ENCODE data around the gene KIF18B. TPM values are rescaled to one million over a fixed set of nuclear protein-coding genes. Genes with fewer than 3 reads are reported as not detected.
A peak's percentile ranks its signal among the peaks of the same experiment; 100 is the strongest.

The KIF18B gene
- total and polyA plus RNA-seq, 10 of the 15 experiments (the other 5 are each of a cell fraction or from before 2014, with no cell fraction given), result 2.8 to 46.2 (median 20.5) TPM

DNA sequence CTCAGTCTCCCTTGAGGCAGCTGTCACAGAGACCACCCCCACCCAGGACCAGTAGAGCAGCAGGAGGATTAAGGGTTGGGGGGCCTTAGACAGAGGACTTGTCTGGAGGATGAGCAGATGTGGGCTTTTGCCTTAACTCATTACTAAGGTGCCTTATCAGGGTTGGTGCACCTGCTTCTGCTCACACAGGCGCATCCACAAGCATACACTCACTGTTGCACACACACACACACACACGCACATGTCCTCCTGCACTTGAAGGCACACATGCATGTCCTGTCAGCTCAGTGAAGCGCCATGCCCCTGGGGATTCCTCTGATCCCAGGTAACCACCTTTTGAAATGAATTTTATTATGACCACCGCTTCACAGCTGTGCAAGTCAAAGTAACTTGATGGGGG lies 33.4 kb downstream of the KIF18B start:
- in situ Hi-C loops (cut with MboI) (no loop called here), intact Hi-C loops (cut with micrococcal nuclease; ENCODE audit: unreplicated experiment) (no loop called here)
- FAIRE-seq, result no peak
- ChIA-PET SMC1A (ENCODE audit: uncharacterized antibody, unreplicated experiment) (no interaction called here), CTCF (interaction anchor here (0.6 kb wide), 1 partner anchor 202 kb away, joined by 4 read pairs; no protein-coding TSS in a partner anchor), RAD21 (ENCODE audit: unreplicated experiment) (interaction anchor here (1.1 kb wide), 1 partner anchor 14 kb away, joined by 3 read pairs; no protein-coding TSS in a partner anchor), POLR2A (no interaction called here)
- TF ChIP-seq NR2C2 (IDR thresholded peaks at IDR 0.05; ENCODE audit: borderline replicate concordance, control insufficient read depth, insufficient read length, low read depth), result no peak
- TF ChIP-seq NBN (IDR thresholded peaks at IDR 0.05), result no peak
- TF ChIP-seq BHLHE40 (IDR thresholded peaks at IDR 0.05; ENCODE audit: borderline replicate concordance in 1 of 2, low read depth in 2 of 2, low read length in 1 of 2), result peak in 1 of 2 experiments; percentile 13; a peak in 1 of 4 replicates
- TF ChIP-seq NFIC (IDR thresholded peaks at IDR 0.05; ENCODE audit: low read depth, low read length), result no peak
- no peak for TF ChIP-seq NR2F1 (conservative IDR thresholded peaks at IDR 0.05)
- no peak overlapping the region for H3K9ac ChIP-seq (ENCODE audit: control insufficient read depth, insufficient read depth, low read length)
- no peaks in the 10 kb centered on the region for H3K79me2 ChIP-seq (ENCODE audit: control insufficient read depth, insufficient read depth, low read length)
- BruUV-seq (replicated peaks), result no TSS peak
- H4K20me1 ChIP-seq (ENCODE audit: control insufficient read depth, insufficient read depth), result no peaks in the 10 kb centered on the region
- H3K4me2 ChIP-seq (ENCODE audit: control insufficient read depth, insufficient read depth), result no peak overlapping the region
- no peak for DNase-seq (ENCODE audit: low read depth, low spot score)
- no peaks in the 10 kb centered on the region for H3K9me3 ChIP-seq (replicated peaks; ENCODE audit: control insufficient read depth, insufficient read depth, low read length)
- H3K4me1 ChIP-seq (ENCODE audit: control insufficient read depth, insufficient read depth, low read length), result peaks cover 6% of the 10 kb centered on the region
- ATAC-seq, result no peak
- WGBS (ENCODE audit: insufficient coverage, insufficient replicate concordance, low lambda C conversion rate, missing lambda C conversion rate), result 5% methylated on average over 4 of the region's 4 CpGs
- H3K36me3 ChIP-seq (ENCODE audit: control insufficient read depth in 2 of 2, insufficient read depth in 2 of 2, low read length in 1 of 2), result no peaks in the 10 kb centered on the region
- H3K4me3 ChIP-seq, result no peak overlapping the region
- H2AFZ ChIP-seq (ENCODE audit: control insufficient read depth, low read depth, low read length), result no peak overlapping the region
- no peak overlapping the region for H3K27ac ChIP-seq (ENCODE audit: control insufficient read depth, insufficient read depth)
- no peaks in the 10 kb centered on the region; a peak in 3 of 4 replicates for H3K27me3 ChIP-seq (replicated peaks in 1 of 2; ENCODE audit: control insufficient read depth in 2 of 2, insufficient read depth in 2 of 2, low read length in 1 of 2)

DNA sequence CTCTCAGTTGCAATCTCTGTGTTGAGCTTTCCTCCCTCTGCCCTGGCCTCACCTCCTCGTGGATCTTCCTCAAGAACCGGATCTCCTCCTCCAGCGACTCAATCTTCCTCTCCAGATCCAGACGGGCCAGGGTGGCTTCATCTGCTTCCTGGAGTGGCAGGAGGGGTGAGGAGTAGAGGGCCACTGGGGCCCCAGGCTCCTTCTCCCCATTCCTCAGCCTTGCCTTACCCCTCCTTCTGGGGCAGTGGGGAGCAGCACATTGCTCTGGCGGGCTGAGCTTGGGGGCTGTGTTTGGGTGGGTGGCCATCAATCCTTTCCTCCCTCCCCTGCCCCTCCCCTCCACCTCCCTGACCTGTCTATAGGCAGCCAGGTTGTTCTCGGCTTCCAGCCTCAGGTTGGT lies 33.9 kb downstream of the KIF18B start:
- FAIRE-seq (no peak), DNase-seq (ENCODE audit: low read depth, low spot score) (no peak), ATAC-seq (no peak)
- CTCF ChIA-PET, result interaction anchor here (0.6 to 1.2 kb wide), 3 partner anchors 8 to 202 kb away, joined by 3 to 4 read pairs (median 4); no protein-coding TSS in a partner anchor
- no peak overlapping the region for H3K4me3 ChIP-seq
- H3K79me2 ChIP-seq (ENCODE audit: control insufficient read depth, insufficient read depth, low read length), result no peaks in the 10 kb centered on the region
- H3K4me1 ChIP-seq (ENCODE audit: control insufficient read depth, insufficient read depth, low read length), result peaks cover 6% of the 10 kb centered on the region
- no peak overlapping the region for H2AFZ ChIP-seq (ENCODE audit: control insufficient read depth, low read depth, low read length)
- no peak overlapping the region for H3K4me2 ChIP-seq (ENCODE audit: control insufficient read depth, insufficient read depth)
- RAD21 ChIA-PET (ENCODE audit: unreplicated experiment), result interaction anchor here (1.1 kb wide), 1 partner anchor 13 kb away, joined by 3 read pairs; no protein-coding TSS in a partner anchor
- no peak overlapping the region for H3K9ac ChIP-seq (ENCODE audit: control insufficient read depth, insufficient read depth, low read length)
- intact Hi-C loops (cut with micrococcal nuclease; ENCODE audit: unreplicated experiment) (no loop called here), in situ Hi-C loops (cut with MboI) (no loop called here)
- no peaks in the 10 kb centered on the region; a peak in 3 of 4 replicates for H3K27me3 ChIP-seq (replicated peaks in 1 of 2; ENCODE audit: control insufficient read depth in 2 of 2, insufficient read depth in 2 of 2, low read length in 1 of 2)
- H4K20me1 ChIP-seq (ENCODE audit: control insufficient read depth, insufficient read depth), result no peaks in the 10 kb centered on the region
- H3K9me3 ChIP-seq (replicated peaks; ENCODE audit: control insufficient read depth, insufficient read depth, low read length), result no peaks in the 10 kb centered on the region
- WGBS (ENCODE audit: insufficient coverage, insufficient replicate concordance, low lambda C conversion rate, missing lambda C conversion rate), result 25% methylated on average over 6 of the region's 6 CpGs
- H3K27ac ChIP-seq (ENCODE audit: control insufficient read depth, insufficient read depth), result no peak overlapping the region
- no peaks in the 10 kb centered on the region for H3K36me3 ChIP-seq (ENCODE audit: control insufficient read depth in 2 of 2, insufficient read depth in 2 of 2, low read length in 1 of 2)
- POLR2A ChIA-PET, result no interaction called here
- SMC1A ChIA-PET (ENCODE audit: uncharacterized antibody, unreplicated experiment), result no interaction called here
- no TSS peak for BruUV-seq (replicated peaks)
- no peak for TF ChIP-seq ZSCAN29 (IDR thresholded peaks at IDR 0.05)
- TF ChIP-seq, protein P1, sequence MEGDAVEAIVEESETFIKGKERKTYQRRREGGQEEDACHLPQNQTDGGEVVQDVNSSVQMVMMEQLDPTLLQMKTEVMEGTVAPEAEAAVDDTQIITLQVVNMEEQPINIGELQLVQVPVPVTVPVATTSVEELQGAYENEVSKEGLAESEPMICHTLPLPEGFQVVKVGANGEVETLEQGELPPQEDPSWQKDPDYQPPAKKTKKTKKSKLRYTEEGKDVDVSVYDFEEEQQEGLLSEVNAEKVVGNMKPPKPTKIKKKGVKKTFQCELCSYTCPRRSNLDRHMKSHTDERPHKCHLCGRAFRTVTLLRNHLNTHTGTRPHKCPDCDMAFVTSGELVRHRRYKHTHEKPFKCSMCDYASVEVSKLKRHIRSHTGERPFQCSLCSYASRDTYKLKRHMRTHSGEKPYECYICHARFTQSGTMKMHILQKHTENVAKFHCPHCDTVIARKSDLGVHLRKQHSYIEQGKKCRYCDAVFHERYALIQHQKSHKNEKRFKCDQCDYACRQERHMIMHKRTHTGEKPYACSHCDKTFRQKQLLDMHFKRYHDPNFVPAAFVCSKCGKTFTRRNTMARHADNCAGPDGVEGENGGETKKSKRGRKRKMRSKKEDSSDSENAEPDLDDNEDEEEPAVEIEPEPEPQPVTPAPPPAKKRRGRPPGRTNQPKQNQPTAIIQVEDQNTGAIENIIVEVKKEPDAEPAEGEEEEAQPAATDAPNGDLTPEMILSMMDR (IDR thresholded peaks at IDR 0.05 in 2 of 3, conservative IDR thresholded peaks at IDR 0.05 in 1 of 3; ENCODE audit: control insufficient read depth in 2 of 3, extremely low read depth in 1 of 3, insufficient read depth in 1 of 3, low read depth in 3 of 3, low read length in 3 of 3), result no peak
- TF ChIP-seq, protein P2, sequence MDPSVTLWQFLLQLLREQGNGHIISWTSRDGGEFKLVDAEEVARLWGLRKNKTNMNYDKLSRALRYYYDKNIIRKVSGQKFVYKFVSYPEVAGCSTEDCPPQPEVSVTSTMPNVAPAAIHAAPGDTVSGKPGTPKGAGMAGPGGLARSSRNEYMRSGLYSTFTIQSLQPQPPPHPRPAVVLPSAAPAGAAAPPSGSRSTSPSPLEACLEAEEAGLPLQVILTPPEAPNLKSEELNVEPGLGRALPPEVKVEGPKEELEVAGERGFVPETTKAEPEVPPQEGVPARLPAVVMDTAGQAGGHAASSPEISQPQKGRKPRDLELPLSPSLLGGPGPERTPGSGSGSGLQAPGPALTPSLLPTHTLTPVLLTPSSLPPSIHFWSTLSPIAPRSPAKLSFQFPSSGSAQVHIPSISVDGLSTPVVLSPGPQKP (IDR thresholded peaks at IDR 0.05; ENCODE audit: low read depth, low read length), result no peak
- TF ChIP-seq, protein P3, sequence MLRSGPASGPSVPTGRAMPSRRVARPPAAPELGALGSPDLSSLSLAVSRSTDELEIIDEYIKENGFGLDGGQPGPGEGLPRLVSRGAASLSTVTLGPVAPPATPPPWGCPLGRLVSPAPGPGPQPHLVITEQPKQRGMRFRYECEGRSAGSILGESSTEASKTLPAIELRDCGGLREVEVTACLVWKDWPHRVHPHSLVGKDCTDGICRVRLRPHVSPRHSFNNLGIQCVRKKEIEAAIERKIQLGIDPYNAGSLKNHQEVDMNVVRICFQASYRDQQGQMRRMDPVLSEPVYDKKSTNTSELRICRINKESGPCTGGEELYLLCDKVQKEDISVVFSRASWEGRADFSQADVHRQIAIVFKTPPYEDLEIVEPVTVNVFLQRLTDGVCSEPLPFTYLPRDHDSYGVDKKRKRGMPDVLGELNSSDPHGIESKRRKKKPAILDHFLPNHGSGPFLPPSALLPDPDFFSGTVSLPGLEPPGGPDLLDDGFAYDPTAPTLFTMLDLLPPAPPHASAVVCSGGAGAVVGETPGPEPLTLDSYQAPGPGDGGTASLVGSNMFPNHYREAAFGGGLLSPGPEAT (IDR thresholded peaks at IDR 0.05; ENCODE audit: low read depth), result no peak
- TF ChIP-seq, protein P4, sequence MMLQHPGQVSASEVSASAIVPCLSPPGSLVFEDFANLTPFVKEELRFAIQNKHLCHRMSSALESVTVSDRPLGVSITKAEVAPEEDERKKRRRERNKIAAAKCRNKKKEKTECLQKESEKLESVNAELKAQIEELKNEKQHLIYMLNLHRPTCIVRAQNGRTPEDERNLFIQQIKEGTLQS (IDR thresholded peaks at IDR 0.05; ENCODE audit: borderline replicate concordance, extremely low read depth, low read depth, low read length), result no peak
- TF ChIP-seq SUZ12 (IDR thresholded peaks at IDR 0.05; ENCODE audit: unreplicated experiment), result no peak
- no peak for TF ChIP-seq STAT1 (conservative IDR thresholded peaks at IDR 0.05)
- no peak for TF ChIP-seq SMAD5 (IDR thresholded peaks at IDR 0.05; ENCODE audit: low read depth)

Data from GM12878 (cell line).